IPS-11a (cell line): ENCODE data around the gene ITPK1.
"Not testable (repeated sequence)": the region's sequence is repeated elsewhere in the genome, so short reads cannot be mapped to it uniquely, and the experiment has no call there.

Source experiments
- H3K4me3 ChIP-seq: one replicate; pipeline ENCODE4 v1.5.1; 2013; ENCODE audit warnings: low read depth, low read length, control low read depth

ITPK1 gene

DNA sequence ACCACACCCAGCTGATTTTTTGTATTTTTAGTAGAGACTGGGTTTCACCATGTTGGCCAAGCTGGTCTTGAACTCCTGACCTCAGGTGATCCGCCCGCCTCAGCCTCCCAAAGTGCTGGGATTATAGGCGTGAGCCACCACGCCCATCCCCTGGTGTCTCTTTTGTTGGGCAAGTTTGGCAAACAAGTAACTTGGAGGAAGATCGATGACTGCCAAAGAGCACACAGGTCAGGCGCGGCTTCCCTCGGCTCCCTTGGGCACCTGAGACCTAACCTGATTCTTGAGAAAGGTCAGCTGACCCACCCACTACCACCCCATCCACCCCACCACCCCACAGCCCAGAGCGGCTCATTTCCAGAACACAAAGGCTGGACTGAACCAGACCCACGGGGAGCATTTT is 9.9 kb downstream of the ITPK1 start:
- H3K4me3 ChIP-seq = not testable (repeated sequence)

DNA sequence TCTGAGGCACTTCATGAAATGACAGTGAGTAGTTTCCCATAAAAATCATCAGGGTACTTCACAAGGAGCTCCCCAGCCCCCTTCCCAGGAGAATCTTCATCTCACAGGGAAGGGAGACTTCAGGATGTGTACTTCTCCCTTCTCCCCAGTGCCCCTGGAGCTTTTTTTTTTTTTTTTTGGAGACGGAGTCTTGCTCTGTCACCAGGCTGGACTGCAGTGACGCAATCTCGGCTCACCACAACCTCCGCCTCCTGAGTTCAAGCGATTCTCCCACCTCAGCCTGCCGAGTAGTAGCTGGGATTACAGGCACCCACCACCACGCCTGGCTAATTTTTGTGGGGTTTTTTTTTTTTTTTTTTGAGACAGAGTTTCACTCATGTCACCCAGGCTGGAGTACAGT is 10.4 kb downstream of the ITPK1 start:
- H3K4me3 ChIP-seq = no peak overlapping the region

DNA sequence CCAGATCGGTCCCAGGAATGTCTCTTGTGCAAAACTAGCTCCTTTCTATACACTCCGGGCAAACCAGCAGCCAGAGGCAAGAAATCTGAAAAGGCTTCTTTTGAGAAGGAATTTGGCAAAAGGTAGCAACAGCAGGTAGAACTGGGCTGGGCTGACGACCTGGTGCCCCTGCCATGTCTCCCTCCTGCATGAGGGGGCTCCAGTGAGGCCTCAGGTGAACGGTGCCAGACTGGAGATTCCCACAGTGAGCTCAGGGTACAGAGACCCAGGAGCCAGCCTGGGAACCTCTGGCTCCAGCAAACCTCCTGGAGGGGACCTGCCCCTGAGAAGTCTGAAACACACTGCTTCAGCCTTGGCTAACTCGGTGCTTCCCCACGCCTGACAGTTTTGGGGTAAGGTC is 10.8 kb downstream of the ITPK1 start:
- no peak overlapping the region for H3K4me3 ChIP-seq

DNA sequence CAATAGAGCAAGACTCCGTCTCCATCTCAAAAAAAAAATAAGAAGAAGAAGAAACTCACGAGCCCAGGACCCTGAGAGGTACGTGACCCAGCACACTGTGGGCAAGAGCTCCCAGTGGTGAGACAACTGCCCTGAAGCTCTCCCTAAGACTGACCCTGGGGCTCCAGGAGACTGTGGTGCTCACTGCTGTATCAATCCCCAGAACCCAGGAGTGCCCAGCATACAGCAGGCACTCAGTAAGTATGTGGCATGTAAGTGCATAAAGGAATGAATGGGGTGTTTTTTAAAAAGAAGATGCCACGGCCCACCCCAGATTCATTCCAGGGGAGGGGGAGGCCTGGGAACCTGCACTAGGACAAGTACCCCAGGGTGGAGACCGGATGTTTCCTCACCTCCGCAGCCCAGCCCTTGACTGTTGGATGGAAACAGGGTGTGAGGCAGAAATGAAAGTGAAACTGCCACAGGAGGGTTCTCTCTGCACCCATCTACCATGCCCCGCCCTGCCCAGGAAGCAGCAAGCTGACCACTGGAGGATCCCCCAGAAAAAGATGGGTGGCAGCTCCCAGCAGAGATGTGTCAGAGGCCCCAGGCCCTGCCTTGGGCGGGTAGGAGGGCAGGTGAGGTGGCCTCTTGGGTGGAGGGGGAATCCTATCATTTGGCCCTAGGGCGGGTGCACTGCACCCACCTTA is 12.2 kb downstream of the ITPK1 start:
- no peak overlapping the region for H3K4me3 ChIP-seq

DNA sequence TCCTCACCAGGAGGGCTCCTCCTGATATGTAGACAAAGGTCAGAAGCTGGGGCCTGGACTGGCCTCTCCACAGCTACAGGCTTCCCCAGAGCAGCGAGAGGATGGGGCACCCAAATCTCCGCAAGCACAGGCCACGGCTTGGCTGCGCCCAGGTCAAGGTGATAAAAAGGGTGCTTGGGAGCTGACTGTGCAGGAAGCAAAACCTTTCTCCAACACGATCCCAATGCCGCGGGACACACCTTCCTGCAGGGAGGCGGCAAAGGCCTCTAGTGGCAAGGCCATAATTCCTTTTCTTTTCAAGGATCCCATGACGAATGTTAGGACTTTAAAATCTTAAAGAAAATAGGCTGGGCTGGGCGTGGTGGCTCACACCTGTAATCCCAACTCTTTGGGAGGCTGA is 13.6 kb downstream of the ITPK1 start:
- no peak overlapping the region for H3K4me3 ChIP-seq

DNA sequence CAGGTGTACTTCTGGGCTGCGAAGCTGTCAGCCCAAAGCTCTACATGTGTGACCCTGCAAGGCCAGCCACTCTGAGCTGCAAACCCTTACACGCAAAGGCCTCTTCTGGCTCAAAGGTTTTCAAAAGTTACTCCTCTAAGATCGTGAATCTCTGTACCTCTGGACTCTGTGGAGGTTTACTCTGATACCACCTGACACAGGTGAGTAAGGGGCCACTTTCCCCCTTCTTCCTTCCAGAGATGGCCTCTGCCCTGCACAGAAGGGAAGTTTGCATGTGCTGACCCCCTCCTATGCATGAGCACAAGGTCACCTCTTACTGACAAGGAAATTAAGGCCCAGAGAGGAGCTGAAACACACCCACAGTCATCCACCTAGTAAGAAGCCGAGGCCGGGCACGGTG is 14.5 kb downstream of the ITPK1 start:
- H3K4me3 ChIP-seq = no peak overlapping the region

DNA sequence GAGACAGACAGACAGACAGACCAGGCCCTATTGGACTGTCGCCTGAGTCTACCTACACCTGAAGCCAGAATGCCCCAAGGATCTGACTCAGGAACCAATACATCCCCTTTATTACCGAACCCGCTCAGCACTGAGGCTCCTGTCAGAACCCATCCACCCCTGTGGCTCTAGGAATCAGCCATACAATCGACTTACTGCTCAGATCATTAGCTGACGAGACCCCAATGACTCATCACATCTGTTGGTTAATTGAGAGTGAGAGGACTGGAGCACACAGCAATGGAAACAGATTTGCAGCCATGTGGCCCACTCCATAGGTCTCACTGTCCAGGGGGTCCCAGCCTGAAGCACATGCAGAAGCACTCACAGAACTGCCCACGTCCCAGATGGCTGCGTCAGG is 15.2 kb downstream of the ITPK1 start:
- H3K4me3 ChIP-seq = no peak overlapping the region

DNA sequence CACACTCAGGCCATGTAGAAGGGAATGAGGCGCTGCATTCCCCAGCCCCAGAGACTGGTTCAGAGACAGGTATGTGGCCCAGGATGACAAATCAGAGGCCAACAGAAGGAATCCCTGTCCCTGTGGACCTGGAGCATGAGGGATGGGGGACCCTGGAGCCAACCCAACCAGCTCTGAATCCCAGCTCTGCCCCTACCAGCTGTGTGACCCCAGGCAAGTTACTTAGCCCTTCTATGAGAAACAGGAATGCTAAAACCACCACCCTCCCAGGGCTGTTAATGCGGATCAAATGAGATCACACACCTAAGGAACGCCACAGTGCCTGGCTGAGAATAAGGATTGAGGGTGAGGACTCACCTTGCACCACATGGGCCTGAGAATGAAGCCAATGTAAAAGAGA is 15.6 kb downstream of the ITPK1 start:
- no peak overlapping the region for H3K4me3 ChIP-seq

DNA sequence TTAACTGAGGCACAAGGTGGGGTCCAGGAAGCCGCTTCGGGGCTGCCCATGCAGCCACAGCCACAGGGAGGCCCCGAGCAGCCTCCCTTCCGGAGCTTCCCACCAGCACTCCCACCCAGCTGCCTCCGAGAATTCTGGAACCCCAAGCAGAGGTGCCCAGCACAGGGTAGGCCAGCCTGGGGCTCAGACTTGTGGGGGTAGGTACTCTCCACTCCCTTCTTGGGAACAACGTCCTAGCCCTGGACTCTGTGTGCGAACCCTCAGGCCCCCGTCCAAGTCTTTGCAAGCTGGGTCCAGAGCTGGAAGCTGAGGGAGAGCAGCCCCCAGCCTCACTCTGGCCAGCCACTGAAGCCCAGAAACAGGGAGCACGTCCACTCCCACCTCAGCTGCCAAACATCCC is 16.1 kb downstream of the ITPK1 start:
- no peak overlapping the region for H3K4me3 ChIP-seq

DNA sequence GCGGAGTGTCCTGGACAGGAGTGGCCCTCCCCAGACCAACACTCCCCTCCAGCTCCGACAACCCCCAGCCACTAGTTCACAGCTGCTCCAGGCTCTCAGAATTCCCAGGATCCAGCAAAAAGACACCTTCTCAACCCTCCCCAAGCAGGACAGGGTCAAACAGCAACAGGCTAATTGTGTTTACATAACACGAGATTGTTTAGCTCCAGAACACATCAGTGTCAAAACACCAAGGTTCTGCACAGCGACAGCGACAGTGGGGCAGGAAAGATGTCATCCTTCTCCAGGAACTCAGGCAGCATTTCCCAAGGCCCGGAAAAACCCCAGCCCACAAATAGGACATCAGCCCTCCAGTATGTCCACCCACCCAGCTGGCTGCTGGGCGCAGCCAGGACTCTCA is 16.5 kb downstream of the ITPK1 start:
- H3K4me3 ChIP-seq = no peak overlapping the region

DNA sequence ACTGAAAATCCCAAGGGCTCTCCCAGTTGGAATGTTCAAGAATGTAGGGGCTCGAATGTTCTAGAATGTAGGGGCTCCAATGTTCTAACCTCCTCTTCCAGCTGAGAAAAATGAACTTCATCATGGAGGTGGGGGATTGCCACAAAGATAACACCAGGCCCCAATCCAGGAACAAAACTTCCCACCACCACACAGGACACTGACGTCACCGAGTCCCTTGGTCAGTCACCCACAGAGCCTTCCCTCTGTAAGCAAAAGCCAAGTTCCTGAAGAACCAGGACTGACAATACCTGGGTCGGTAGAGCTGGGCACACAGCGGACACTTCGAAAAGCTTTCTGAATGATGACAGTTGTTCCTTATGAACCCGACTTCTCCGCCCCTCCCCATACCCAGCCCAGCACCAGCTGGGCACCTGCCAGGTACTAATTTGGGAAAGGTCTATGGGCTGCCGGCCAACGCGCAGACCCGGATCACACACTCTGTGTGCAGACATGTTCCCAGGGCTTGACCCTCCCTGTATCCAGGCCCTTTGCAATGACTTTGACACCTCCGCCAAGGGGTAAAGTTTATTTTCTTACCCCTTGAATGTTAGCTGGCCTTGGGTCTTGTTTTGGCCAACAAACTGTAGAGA is 18.9 kb downstream of the ITPK1 start:
- H3K4me3 ChIP-seq = no peak overlapping the region

DNA sequence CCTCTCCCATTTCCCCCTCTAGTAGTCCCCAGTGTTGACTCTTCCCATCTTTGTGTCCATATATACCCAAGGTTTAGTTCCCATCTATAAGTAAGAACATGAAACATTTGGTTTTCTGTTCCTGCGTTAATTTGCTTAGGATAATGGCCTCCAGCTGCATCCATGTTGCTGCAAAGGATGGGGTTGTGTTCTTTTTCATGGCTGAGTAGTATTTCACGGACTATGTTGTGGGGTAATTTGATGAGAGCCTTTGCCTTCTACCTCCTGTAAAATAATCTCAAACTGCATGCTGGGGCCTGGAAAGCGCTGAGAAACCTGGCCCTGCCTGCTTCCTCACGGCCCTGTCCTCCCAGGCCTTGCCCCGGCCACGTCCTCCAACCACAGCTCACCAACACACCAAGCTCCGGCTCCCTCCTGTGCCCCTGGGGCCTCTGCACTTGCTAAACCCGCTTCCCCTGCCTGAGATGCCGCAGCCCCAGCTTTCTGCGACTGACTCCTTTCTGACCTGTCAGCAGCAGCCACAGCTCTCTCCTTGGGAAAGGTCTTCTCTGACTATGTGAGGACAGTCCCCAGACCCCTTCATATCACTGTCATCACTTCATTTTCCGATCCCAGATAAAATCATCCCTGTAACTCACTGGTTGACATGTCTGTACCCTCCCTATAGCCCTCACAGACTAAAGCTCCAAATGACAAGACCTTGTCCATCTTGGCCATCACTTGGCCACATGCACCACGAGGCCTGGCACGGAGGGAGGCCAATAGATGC is 19.8 kb downstream of the ITPK1 start:
- H3K4me3 ChIP-seq = no peak overlapping the region

DNA sequence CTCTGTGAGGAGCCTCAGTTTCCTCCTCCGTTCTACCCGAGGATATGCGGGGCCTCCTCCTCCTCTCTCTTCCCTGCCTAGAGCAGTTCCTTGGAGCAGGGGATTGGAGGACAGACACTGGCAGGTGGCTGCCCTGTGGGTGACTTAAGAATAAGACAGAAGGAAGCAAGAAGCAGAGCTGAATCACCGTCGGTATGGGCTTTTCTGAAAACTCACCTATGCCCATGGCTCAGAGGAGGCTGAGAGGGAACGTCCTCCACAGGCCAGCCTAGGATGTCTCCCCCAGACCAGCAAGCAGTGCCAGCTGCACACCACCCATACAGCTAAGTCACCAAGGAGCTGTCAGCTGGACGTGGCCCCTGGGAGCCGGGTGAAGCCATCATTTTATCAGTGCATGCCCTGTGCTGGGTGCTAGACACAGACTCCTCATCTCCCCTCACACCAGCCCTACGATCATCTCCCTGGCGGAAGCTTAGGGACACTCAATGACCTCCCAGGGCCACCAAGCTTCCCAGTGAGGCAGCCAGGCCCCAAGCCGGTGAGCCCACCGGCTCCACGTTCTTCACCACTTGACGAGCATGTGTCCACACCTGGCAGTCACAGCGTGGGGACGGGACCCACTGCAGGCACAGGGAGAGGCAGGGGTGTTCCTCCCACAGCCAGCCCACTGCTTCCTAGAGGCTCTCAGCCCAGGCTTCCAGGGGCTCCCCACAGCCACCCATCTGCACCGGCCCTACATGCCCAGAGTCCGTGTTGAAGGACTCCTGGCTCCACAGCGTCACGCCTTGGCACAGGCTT is 21.4 kb downstream of the ITPK1 start:
- no peak overlapping the region for H3K4me3 ChIP-seq

DNA sequence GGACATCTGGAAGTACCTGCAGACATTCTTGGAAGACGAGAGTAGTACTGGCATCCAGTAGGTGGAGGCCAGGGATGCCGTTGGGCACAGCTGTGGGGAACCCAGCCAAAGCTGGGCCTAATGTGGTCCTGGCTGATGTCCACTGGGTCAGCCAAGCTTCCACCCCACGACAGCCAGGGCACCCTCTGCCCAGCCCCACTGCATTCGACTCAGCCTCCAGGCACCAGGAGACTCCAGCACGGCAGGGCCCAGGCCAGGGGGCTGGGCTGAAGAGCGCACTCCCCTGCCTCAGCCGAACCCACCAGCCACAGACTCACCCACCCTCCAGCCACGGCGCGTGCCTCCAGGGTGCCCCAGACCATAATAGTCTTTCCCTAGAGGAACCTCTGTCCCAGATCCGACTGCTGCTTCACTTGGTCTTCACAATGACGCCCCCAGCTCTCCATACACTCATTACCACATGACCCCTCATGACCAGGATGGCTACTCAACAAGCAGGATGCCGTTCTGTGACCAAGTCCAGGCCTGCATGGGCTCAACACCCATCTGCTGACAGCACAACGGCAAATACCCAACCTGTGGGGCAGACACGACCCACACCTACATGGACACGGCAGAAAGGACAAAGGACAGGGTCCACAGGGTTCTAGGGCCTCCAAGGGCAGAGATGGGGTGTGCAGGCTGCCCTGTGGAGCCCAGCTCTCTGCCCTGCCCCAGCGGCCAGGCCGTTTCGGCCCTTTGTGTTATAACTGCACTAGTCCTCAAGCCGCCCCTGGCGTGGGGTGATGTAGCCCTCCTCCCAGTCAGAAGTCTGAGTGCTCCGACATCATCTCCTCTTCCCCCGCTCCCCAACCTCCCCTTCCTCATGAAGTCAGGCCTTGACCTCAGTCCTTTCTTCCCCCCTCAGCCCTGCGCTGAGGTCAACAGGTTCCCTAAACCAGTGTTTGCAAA is 22.8 kb downstream of the ITPK1 start:
- H3K4me3 ChIP-seq = no peak overlapping the region

DNA sequence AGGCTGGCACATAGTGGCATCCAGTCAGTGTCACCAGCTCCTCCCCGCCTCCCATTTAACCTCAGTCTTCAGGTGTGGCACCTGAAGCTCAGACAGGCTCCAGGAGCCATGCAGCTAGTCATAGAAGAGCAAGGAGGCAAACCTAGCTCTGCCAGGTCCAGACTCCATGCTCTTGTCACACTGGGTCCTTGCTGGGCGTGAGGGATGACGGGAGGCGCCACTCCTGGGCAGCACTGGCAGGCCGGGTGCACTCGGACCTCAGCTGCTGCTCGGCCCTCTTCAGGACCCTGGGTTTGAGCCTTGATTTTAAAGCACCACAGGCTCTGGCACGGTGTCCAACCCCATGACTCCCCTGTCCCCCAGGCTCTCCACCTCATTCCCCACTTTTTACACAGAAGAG is 24.1 kb downstream of the ITPK1 start:
- no peak overlapping the region for H3K4me3 ChIP-seq

DNA sequence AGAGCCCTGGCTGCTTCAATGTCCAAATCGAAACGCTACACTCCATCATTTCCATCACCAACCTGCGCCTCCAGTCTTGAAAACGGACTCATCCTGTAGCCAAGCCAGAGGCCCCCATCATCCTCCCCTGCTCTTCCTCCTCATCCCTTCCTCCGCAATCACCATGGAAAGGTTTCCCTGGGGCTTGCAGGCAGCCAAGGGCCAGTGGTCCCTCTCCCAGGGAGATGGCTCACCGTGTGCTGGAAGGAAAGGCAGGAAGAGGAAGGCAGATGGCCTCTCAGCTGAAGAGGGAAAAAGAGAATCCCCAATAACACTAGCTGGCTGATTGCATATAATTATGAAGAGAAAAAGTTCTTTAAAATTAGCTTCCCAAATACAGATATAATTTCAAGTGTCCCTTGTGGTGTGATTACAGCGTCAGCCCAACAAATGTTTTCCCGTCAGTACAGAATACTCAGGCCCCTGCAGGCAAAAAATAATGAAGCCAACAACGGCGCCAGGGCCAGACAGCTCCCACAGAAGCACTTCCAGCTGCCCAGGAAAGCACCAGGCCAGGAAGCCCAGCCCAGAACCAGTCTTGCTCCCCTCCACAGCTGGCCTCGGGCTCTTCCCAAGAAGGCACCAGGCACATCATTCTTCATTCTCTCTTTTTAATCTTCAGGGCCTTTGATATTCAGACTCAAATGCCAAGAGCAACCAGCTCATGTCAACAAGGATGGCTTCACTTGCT is 24.7 kb downstream of the ITPK1 start:
- H3K4me3 ChIP-seq = no peak overlapping the region

DNA sequence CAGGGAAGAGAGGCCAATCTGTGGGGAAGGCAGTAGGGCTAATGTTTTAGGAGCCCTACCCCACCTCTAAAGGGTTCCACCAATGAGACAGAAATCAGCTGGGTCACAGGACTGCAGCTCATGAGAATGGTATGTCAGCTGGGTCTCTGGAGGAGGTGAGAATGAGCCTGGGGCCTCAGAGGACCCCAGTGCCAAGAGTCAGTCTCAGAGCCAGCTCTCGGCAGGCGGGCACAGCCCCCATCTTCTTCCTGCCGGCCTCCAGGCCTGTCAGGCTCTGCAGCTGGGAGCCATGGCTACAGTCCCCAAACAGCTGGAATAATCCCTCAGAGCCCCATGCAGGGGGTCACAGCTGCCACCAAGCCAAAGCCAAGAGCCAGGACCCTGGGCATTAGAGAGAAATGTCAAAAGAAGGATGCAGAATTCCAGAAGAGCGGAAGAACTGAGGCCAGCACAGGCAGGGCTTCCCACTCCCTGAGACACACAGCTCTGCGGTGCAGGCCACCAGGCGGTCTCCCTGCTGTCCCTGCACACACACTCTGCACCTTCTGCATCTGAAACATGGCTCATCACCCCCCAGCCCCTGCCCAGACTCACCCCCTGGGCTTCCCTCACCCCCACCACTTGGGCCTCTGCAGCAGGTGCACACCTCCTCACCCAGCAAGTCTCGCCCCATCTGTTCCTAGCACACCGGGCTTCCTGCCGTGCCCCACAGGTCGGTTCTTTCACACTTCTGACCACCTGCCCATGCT is 26.0 kb downstream of the ITPK1 start:
- no peak overlapping the region for H3K4me3 ChIP-seq

DNA sequence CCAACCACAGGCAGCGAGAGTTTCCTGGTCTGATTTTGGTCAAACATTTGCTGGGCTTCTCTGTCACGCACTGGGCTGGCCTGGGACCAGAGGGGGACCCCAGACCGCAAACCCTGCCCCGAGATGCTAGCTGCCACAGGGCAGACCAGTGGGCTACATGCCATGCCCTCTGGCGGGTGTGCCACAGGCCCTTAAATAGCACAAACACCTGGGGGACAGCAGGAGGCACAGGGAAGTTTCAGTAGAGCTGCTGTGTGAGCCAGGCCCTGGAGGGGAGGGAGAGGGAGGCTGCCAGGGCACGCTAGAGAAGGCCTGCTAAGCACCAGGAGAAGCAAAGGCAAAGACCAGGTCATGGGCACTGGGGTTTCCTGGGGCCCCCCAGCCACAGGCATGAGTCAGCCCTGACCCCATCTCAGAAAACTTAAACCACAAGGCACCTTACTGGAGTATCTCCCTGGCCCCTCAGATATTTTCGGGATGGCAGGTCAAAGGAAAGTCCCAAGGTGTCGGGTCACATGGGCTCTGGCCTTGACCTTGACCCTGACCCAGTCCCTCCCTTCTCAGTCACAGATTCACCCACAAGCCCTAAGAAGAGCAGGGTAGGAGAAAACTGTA is 29.2 kb downstream of the ITPK1 start:
- H3K4me3 ChIP-seq = no peak overlapping the region

DNA sequence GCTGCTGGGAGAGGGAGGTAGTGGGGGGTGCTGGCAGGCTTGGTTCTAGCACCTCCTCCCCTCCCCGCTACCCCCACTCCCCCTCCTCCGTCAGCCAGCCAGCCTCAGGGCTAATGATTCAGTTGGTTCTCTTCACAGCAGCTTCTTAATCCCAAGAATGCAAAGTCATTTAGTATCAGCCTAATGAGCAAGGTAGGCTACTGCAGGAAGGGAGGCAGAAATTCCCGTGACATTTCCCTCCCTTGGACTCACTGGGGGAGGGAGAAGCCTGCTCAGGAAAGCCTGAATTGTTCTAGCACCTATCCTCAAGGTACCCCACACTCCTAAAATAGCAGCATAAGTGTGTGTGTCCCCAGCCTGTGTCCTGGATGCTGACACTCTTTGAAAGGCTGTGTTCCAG is 29.8 kb downstream of the ITPK1 start:
- H3K4me3 ChIP-seq = no peak overlapping the region
